22Rv1 (cell line): ENCODE data around the gene SLC4A1AP.
"Not testable (repeated sequence)": the region's sequence is repeated elsewhere in the genome, so short reads cannot be mapped to it uniquely, and the experiment has no call there.

Experiments used
- ZFX ChIP-seq: fragments of 450-650 bp; IDR thresholded peaks from 2 replicates; pipeline ENCODE4 v1.6.1; 2017; ENCODE audit warnings: antibody characterized with exemption, borderline replicate concordance
- TF ChIP-seq, protein P1 (sequence below): fragments of 450-650 bp; IDR thresholded peaks from 2 replicates; pipeline ENCODE4 v1.5.1; 2017; ENCODE audit warnings: mild to moderate bottlenecking

DNA sequence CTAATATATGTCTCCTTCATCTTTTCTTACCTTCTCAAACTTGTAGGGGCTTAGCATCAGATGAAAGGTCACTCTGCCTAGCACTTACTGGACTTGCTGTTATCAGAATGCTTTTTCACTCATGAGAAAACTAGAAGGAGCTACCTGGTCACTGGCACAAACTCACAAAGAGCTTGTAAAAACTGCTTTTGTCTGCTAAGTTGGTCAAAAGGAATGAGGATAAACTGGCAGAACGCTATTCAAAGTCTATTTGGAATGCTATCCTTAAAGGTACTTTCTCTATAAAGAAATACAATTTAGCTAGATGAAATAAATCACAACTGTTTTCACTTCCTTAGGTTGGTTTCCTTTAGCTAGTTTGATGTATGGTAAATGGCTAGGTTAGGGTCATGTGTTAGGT lies 37.4 kb upstream of the SLC4A1AP start:
- TF ChIP-seq, protein P1, sequence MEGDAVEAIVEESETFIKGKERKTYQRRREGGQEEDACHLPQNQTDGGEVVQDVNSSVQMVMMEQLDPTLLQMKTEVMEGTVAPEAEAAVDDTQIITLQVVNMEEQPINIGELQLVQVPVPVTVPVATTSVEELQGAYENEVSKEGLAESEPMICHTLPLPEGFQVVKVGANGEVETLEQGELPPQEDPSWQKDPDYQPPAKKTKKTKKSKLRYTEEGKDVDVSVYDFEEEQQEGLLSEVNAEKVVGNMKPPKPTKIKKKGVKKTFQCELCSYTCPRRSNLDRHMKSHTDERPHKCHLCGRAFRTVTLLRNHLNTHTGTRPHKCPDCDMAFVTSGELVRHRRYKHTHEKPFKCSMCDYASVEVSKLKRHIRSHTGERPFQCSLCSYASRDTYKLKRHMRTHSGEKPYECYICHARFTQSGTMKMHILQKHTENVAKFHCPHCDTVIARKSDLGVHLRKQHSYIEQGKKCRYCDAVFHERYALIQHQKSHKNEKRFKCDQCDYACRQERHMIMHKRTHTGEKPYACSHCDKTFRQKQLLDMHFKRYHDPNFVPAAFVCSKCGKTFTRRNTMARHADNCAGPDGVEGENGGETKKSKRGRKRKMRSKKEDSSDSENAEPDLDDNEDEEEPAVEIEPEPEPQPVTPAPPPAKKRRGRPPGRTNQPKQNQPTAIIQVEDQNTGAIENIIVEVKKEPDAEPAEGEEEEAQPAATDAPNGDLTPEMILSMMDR, result not testable (repeated sequence)
- not testable (repeated sequence) for TF ChIP-seq ZFX
